MCF 10A (cell line): ENCODE results near the gene CALML3. TPM values are rescaled to one million over a fixed set of nuclear protein-coding genes. Genes with fewer than 3 reads are reported as not detected.

Source experiments
- BruUV-seq: library from RNA; stranded (reverse); fragments of 400-500 nt; replicated peaks from 2 replicates; lab custom pipeline; 2021; lab: Mats Ljungman, UMichigan
- CTCF ChIA-PET: fragments of 300-600 bp; sonication (Branson Sonifier 250); formaldehyde crosslinking; extraction: SDS; loops from one replicate; lab custom pipeline; 2021; ENCODE audit warnings: antibody characterized with exemption, inconsistent platforms; lab: Yijun Ruan, JAX
- POLR2A ChIA-PET: fragments of 300-600, 350-650 bp; sonication (Branson Sonifier 250); formaldehyde crosslinking; extraction: SDS; loops from one replicate; lab custom pipeline; 2020; ENCODE audit warnings: antibody characterized with exemption, inconsistent platforms; lab: Yijun Ruan, JAX
- DNase-seq: peaks from one replicate; pipeline ENCODE4 v3.0.0-alpha.2; 2018; ENCODE audit not compliant: unreplicated experiment
- H3K27ac Mint-ChIP-seq: one replicate; pipeline ENCODE4 v1.8.0; 2022; ENCODE audit warnings: mild to moderate bottlenecking, low read depth, mixed read lengths; ENCODE audit not compliant: unreplicated experiment
- H3K27me3 Mint-ChIP-seq: one replicate; pipeline ENCODE4 v1.8.0; 2022; ENCODE audit warnings: mixed read lengths; ENCODE audit not compliant: insufficient read depth, unreplicated experiment
- H3K36me3 Mint-ChIP-seq: one replicate; pipeline ENCODE4 v1.8.0; 2022; ENCODE audit warnings: mild to moderate bottlenecking, moderate library complexity, mixed read lengths; ENCODE audit not compliant: insufficient read depth, unreplicated experiment
- H3K4me1 Mint-ChIP-seq: one replicate; pipeline ENCODE4 v1.8.0; 2022; ENCODE audit warnings: mixed read lengths; ENCODE audit not compliant: insufficient read depth, unreplicated experiment
- H3K4me3 Mint-ChIP-seq: one replicate; pipeline ENCODE4 v1.8.0; 2022; ENCODE audit warnings: mild to moderate bottlenecking, moderate library complexity, mixed read lengths; ENCODE audit not compliant: unreplicated experiment
- H3K9me3 Mint-ChIP-seq: one replicate; pipeline ENCODE4 v1.8.0; 2022; ENCODE audit warnings: mixed read lengths; ENCODE audit not compliant: unreplicated experiment
- CTCF ChIP-seq: fragments of 200-600 bp; IDR thresholded peaks from one replicate; pipeline ENCODE4 v1.8.0; 2022; ENCODE audit warnings: antibody characterized with exemption, mild to moderate bottlenecking; ENCODE audit not compliant: unreplicated experiment
- intact Hi-C: fragments of 100-400 bp; cut with micrococcal nuclease; formaldehyde crosslinking; loops from 2 replicates; pipeline ENCODE4 v1.14.1; 2022
- total RNA-seq: library from RNA; stranded (reverse); gene quantifications from 2 replicates; pipeline ENCODE4 v1.2.3, GENCODE V29; 2022

CALML3 gene
- total RNA-seq, 1 experiment from 2014 or later, result 0.75 TPM

GRCh38 chr10:5494611-5495010 lies 30.1 kb upstream of the CALML3 start:
- no TSS peak for BruUV-seq
- no peak for TF ChIP-seq CTCF
- H3K4me1 Mint-ChIP-seq, result no peaks in the 10 kb centered on the region
- H3K9me3 Mint-ChIP-seq, result no peaks in the 10 kb centered on the region
- H3K27ac Mint-ChIP-seq, result no peak overlapping the region
- no peaks in the 10 kb centered on the region for H3K27me3 Mint-ChIP-seq
- ChIA-PET POLR2A (interaction anchor here (0.7 to 1.6 kb wide), 3 partner anchors 20 to 44 kb away, joined by 3 to 6 read pairs (median 3); no protein-coding TSS in a partner anchor), CTCF (interaction anchor here (0.6 to 0.9 kb wide), 2 partner anchors 16 to 112 kb away, joined by 3 read pairs; no protein-coding TSS in a partner anchor)
- H3K4me3 Mint-ChIP-seq, result no peak overlapping the region
- no peak for DNase-seq
- no peaks in the 10 kb centered on the region for H3K36me3 Mint-ChIP-seq
- intact Hi-C loops, result no loop called here

GRCh38 chr10:5496261-5497250 lies 28.2 kb upstream of the CALML3 start:
- intact Hi-C loops, result no loop called here
- Mint-ChIP-seq H3K36me3 (no peaks in the 10 kb centered on the region), H3K4me3 (no peak overlapping the region), H3K27ac (no peak overlapping the region), H3K9me3 (no peaks in the 10 kb centered on the region), H3K4me1 (no peaks in the 10 kb centered on the region), H3K27me3 (no peaks in the 10 kb centered on the region)
- CTCF ChIA-PET, result no interaction called here
- no TSS peak for BruUV-seq
- DNase-seq, result no peak
- no peak for TF ChIP-seq CTCF
- POLR2A ChIA-PET, result interaction anchor here (0.6 to 1.6 kb wide), 2 partner anchors 18 to 80 kb away, joined by 4 to 6 read pairs; no protein-coding TSS in a partner anchor

GRCh38 chr10:5497289-5497688 lies 27.5 kb upstream of the CALML3 start:
- H3K36me3 Mint-ChIP-seq, result no peaks in the 10 kb centered on the region
- no peak for TF ChIP-seq CTCF
- H3K9me3 Mint-ChIP-seq, result no peaks in the 10 kb centered on the region
- intact Hi-C loops, result no loop called here
- H3K27ac Mint-ChIP-seq, result no peak overlapping the region
- ChIA-PET CTCF (no interaction called here), POLR2A (no interaction called here)
- no peaks in the 10 kb centered on the region for H3K27me3 Mint-ChIP-seq
- DNase-seq, result no peak
- BruUV-seq, result no TSS peak
- H3K4me3 Mint-ChIP-seq, result no peak overlapping the region
- H3K4me1 Mint-ChIP-seq, result no peaks in the 10 kb centered on the region

- POLR2A ChIA-PET, result no interaction called here
- no peaks in the 10 kb centered on the region for H3K9me3 Mint-ChIP-seq
Measured at GRCh38 chr10:5497948-5498730, 26.6 kb upstream of the CALML3 start.

More at GRCh38 chr10:5497948-5498730, 26.6 kb upstream of the CALML3 start:
- intact Hi-C loops, result no loop called here
- no peaks in the 10 kb centered on the region for H3K27me3 Mint-ChIP-seq
- no peak overlapping the region for H3K27ac Mint-ChIP-seq
- TF ChIP-seq CTCF, result no peak
- H3K36me3 Mint-ChIP-seq, result no peaks in the 10 kb centered on the region
- H3K4me3 Mint-ChIP-seq, result no peak overlapping the region
- CTCF ChIA-PET, result no interaction called here
- no peaks in the 10 kb centered on the region for H3K4me1 Mint-ChIP-seq
- DNase-seq, result no peak
- no TSS peak for BruUV-seq
